ENCODE results near the gene NT5C3B. TPM values are rescaled to one million over a fixed set of nuclear protein-coding genes. Genes with fewer than 3 reads are reported as not detected.
"Not testable (repeated sequence)": the region's sequence is repeated elsewhere in the genome, so short reads cannot be mapped to it uniquely, and the experiment has no call there.

NT5C3B gene
- total RNA-seq, 1 experiment from 2014 or later: 69.3 TPM

DNA sequence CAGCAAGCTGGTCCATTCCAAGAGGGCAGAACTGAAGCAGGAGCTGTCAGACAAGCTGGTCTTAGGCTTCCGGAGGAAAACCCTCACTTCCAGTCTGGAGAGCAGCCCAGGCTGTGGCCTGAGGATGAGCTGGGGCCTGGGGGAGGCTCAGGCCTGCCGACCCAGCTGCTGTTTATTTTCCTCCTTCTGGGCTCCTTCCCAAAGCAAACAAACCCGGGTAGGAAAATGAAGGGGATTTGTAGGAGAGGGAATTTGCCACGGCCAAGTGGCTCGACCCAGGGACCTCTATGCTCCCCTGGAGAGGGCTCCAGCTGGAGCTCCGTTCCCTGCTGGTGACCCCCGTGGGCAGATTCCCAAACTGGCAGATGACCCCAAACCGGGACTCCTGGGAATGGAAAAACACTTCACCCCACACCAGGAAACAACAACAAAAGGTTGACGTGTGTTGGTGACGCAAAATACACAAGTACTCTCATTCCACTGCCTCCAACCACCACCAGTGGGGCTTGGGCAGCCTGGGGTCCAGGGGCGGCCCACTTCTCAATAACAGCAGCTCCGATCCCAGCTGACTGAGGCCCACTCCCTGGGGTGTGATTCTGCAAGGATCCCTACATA, 58.4 kb downstream of the NT5C3B start:
- H3K36me3 ChIP-seq: no peaks in the 10 kb centered on the region
- H3K27me3 ChIP-seq: no peaks in the 10 kb centered on the region
- no peak overlapping the region for H3K4me3 ChIP-seq
- H3K9me3 ChIP-seq: no peaks in the 10 kb centered on the region
- peak; percentile 98 for DNase-seq

DNA sequence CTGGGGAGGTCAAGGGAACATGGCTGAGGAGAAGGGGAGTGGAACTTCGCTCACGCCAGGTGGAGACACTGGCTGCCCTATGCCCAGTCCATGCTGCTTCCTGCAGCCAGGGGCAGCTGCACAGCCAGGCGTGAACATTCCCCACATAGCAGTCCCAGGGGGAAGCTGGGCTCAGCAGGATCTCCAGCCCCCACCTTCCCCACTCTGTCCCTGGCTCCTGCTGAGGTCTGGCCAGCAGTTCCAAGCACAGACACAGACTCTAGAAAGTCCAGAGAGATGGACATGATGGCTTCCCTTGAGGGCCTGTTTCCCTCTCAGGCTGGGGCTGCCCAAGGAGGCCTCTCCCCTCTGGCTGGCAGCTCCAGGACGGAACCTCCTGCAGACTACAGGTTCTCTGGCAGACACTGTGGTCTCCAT, 58.9 kb downstream of the NT5C3B start:
- no peak overlapping the region for H3K4me3 ChIP-seq
- no peaks in the 10 kb centered on the region for H3K9me3 ChIP-seq
- no peaks in the 10 kb centered on the region for H3K36me3 ChIP-seq
- DNase-seq: peak; percentile 79
- H3K27me3 ChIP-seq: no peaks in the 10 kb centered on the region

DNA sequence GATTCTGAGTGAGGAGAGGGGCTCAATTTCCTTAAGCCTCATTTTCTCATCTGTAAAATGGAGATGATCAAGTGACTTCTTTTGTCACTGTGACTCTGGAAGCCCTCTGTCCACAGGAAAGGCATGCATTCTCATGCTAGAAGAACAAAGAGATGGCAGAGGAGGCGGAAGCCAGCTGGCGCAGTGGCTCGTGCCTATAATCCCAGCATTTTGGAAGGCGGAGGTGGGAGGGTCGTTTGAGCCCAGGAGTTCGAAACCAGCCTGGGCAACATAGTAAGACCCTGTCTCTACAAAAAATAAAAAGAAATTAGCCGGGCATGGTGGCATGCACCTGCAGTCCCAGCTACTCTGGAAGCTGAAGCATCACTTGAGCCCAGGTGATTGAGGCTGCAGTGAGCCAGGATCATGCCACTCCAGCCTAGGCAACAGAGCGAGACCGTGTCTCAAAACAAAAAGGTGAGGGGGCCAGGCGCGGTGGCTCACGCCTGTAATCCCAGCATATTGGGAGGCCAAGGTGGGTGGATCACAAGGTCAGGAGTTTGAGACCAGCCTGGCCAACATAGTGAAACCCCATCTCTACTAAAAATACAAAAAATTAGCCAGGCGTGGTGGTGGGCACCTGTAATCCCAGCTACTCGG, 59.7 kb downstream of the NT5C3B start:
- not testable (repeated sequence) for H3K36me3 ChIP-seq, H3K27me3 ChIP-seq, H3K4me3 ChIP-seq, H3K9me3 ChIP-seq, DNase-seq

DNA sequence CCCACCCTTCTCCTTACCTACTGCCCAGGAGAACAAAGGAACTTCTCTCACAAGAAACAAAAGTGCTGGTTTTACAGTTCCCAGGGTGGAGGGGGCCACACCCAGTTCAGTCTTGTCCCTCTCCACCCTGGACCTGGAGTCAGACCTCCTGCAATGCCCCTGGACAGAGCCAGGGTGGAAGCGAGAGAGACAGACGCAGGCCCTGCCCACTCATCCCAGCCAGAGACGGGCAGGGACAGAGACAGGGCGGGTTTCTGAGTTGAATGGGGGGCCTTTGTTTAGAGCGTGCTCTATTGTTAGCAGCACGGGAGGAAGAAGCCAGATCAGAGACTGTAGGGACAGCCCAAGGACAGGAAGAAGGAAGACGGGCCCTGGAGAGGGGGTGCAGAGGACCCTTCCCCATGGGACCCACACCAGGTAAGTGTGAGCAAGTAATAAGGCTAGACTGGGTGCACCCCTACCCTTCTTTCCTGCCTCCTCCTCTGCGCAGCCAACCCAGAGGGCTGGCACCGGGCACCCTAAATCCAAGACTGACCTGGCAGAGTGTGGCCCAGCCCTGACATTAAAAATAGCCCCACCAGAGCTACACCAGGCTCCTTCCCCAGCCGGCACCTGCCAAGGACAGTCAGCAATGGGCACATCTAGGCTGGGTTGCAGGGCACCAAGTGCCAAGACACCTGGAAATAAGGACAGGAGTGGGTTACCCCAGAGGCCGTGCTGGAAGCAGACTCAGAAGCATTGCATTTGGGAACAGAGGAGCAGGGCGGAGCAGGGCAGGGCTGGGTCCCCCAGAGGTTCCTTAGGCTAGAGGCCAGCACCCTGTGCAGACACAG, 60.4 kb downstream of the NT5C3B start:
- H3K36me3 ChIP-seq: no peaks in the 10 kb centered on the region
- H3K9me3 ChIP-seq: no peaks in the 10 kb centered on the region
- H3K4me3 ChIP-seq: no peak overlapping the region
- no peaks in the 10 kb centered on the region for H3K27me3 ChIP-seq
- no peak for DNase-seq

Other genes starting within 250 kb of the NT5C3B start
- 6.1 and 7.9 TPM in 2 replicates for gene KRT14, start 249.3 kb downstream of the NT5C3B start, total RNA-seq (2014; rRNA removed; shearing (Covaris generic); ENCODE audit: low replicate concordance)
- gene KRT16, start 223.5 kb downstream of the NT5C3B start, total RNA-seq (2014; rRNA removed; shearing (Covaris generic); ENCODE audit: low replicate concordance): not detected in 2 replicates
- gene KRT17, start 211.7 kb downstream of the NT5C3B start, total RNA-seq (2014; rRNA removed; shearing (Covaris generic); ENCODE audit: low replicate concordance): not detected in 2 replicates
- 42.2 and 90.7 TPM in 2 replicates for gene EIF1, start 147.3 kb downstream of the NT5C3B start, total RNA-seq (2014; rRNA removed; shearing (Covaris generic); ENCODE audit: low replicate concordance)
- gene GAST, start 123.9 kb downstream of the NT5C3B start, total RNA-seq (2014; rRNA removed; shearing (Covaris generic); ENCODE audit: low replicate concordance): not detected in 2 replicates
- gene HAP1, start 101.6 kb downstream of the NT5C3B start, total RNA-seq (2014; rRNA removed; shearing (Covaris generic); ENCODE audit: low replicate concordance): not detected in 2 replicates
- gene JUP, start 49.5 kb downstream of the NT5C3B start, total RNA-seq (2014; rRNA removed; shearing (Covaris generic); ENCODE audit: low replicate concordance): 6.4 and 10.5 TPM in 2 replicates
- 66.5 and 123 TPM in 2 replicates for gene P3H4, start 24.3 kb downstream of the NT5C3B start, total RNA-seq (2014; rRNA removed; shearing (Covaris generic); ENCODE audit: low replicate concordance)
- 191 and 258 TPM in 2 replicates for gene FKBP10, start 23.2 kb downstream of the NT5C3B start, total RNA-seq (2014; rRNA removed; shearing (Covaris generic); ENCODE audit: low replicate concordance)
- not detected in 2 replicates for gene KLHL10, start 1.6 kb upstream of the NT5C3B start, total RNA-seq (2014; rRNA removed; shearing (Covaris generic); ENCODE audit: low replicate concordance)
- 10.9 and 13.3 TPM in 2 replicates for gene KLHL11, start 29.2 kb upstream of the NT5C3B start, total RNA-seq (2014; rRNA removed; shearing (Covaris generic); ENCODE audit: low replicate concordance)
- gene ACLY, start 82.7 kb upstream of the NT5C3B start, total RNA-seq (2014; rRNA removed; shearing (Covaris generic); ENCODE audit: low replicate concordance): 151 and 195 TPM in 2 replicates
- not detected in 2 replicates for gene ODAD4, start 94.4 kb upstream of the NT5C3B start, total RNA-seq (2014; rRNA removed; shearing (Covaris generic); ENCODE audit: low replicate concordance)
- 64.0 and 97.2 TPM in 2 replicates for gene CNP, start 130.6 kb upstream of the NT5C3B start, total RNA-seq (2014; rRNA removed; shearing (Covaris generic); ENCODE audit: low replicate concordance)
- gene DNAJC7, start 181.2 kb upstream of the NT5C3B start, total RNA-seq (2014; rRNA removed; shearing (Covaris generic); ENCODE audit: low replicate concordance): 121 and 123 TPM in 2 replicates
- 77.5 and 86.3 TPM in 2 replicates for gene NKIRAS2, start 183.9 kb upstream of the NT5C3B start, total RNA-seq (2014; rRNA removed; shearing (Covaris generic); ENCODE audit: low replicate concordance)
- 0.05 TPM in 1 of 2 replicates, not detected in the other for gene C17orf113, start 214.4 kb upstream of the NT5C3B start, total RNA-seq (2014; rRNA removed; shearing (Covaris generic); ENCODE audit: low replicate concordance)

Data from MG63 (cell line).